ELF-1 (cell line): ENCODE results near the gene TRIM47.
"Not testable (repeated sequence)": the region's sequence is repeated elsewhere in the genome, so short reads cannot be mapped to it uniquely, and the experiment has no call there.

Experiments used
- DNase-seq: peaks from one replicate; pipeline ENCODE4 v3.0.0-alpha.2; 2016; ENCODE audit warnings: low read depth, low spot score

TRIM47 gene

DNA sequence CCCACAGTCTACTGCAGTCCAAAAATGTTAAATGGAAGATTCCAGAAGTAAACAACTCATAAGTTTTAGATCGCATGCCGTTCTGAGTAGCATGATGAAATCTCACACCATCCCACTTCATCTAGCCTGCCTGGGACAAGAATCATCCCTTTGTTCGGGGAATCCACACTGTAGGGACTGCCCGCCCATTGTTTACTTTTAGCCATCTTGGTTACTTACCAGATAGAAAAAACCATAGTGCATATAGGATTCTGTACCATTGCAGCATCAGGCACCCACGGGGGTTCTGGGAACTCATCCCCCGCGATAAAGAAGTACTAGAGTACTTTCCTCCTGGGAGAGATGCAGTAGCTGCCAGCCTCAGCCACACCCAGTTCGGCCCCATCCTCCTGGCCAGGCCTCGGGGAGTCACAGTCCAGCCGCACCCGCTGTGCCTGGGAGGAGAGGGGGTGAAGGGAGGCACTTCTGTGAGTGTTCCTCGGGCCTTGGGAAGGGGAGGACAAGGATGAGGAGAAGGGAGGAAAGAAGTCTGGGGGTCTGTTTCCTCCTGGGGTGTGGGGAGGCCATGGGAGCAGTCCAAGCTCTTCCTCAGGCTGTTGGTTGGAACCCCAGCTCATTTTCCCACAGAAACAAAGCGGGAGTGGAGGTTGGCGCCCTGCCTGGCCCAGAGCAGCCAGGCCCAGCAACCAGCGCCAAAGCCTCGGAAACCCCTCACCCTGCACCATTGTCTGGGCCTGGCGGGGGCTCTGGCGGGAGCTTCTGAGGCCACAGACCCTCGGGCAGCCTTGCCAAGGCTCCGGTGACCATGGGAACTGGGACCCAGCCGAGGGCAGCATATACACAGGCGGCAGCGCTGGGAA lies 8.9 kb downstream of the TRIM47 start:
- DNase-seq, result peak; percentile 46

- not testable (repeated sequence) for DNase-seq
Observed at GRCh38 chr17:75868730-75869281, 9.6 kb downstream of the TRIM47 start.

GRCh38 chr17:75865404-75866188 lies 12.8 kb downstream of the TRIM47 start:
- DNase-seq, result not testable (repeated sequence)

DNA sequence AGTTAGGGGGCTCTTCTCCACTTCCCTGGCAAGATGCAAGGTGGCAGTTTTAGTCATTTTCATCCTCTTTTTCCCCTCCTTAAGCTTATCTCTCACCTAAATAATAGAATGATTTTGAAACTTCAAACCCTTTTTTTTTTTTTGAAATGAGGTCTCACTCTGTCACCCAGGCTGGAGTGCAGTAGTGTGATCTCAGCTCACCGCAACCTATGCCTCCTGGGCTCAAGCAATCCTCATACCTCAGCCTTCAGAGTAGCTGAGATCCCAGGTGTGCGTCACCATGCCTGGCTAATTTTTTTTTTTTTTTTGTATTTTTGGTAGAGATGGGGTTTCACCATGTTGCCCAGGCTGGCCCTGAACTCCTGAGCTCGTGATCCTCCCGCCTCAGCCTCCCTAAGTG lies 13.5 kb downstream of the TRIM47 start:
- DNase-seq, result not testable (repeated sequence)

- DNase-seq, result no peak
Observed at GRCh38 chr17:75864448-75864871, 13.9 kb downstream of the TRIM47 start.

DNA sequence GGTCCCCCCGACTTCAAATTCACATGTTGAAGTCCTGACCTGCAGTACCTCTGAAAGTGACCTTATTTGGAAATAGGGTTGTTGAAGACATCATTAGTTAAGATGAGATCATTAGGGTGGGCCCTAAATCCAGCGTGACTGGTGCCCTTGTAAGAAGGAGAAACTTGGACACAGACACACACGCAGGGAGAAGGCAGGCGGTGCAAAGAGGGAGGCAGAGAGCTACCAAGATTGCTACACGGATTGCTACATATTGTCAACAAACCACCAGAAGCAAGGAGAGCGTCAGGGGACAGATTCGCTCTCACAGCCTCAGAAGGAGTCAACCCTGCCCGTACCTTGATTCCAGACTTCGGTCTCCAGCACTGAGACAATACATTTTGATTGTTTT lies 16.5 kb downstream of the TRIM47 start:
- no peak for DNase-seq

GRCh38 chr17:75859358-75859757 lies 19.0 kb downstream of the TRIM47 start:
- not testable (repeated sequence) for DNase-seq

- DNase-seq, result no peak
Observed at GRCh38 chr17:75856062-75856756, 22.2 kb downstream of the TRIM47 start.

GRCh38 chr17:75855310-75856061 lies 22.9 kb downstream of the TRIM47 start, which contains the start of gene WBP2:
Gene WBP2, minus strand, starts transcription at chr17:75855335. Its CDS starts 38 bp downstream, at chr17:75855297.
- DNase-seq, result peak; percentile 100

DNA sequence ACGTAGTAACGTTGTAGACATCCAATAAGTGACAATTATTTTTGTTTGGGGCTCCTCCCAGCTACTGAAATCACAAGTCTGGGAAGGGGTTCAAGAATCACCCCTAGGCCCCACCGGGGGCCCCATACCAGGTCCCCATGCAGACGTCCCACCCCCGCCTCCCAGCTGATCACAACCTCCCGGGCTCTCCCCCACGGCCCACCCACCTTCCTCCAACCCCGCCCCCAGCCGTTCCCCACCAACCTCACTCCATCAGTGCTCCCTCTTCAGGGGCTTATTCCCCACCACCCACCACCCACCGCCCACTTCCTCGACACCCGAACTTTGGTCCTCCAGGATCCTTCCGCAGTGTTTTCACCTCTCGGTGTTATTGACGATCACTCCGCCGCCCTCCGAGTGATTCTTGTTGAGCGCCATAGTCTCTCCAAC lies 23.5 kb downstream of the TRIM47 start:
- DNase-seq, result no peak

- peak; percentile 47 for DNase-seq
Observed at GRCh38 chr17:75854101-75854748, 24.2 kb downstream of the TRIM47 start.

GRCh38 chr17:75853433-75853832 lies 24.9 kb downstream of the TRIM47 start:
- DNase-seq, result no peak

DNA sequence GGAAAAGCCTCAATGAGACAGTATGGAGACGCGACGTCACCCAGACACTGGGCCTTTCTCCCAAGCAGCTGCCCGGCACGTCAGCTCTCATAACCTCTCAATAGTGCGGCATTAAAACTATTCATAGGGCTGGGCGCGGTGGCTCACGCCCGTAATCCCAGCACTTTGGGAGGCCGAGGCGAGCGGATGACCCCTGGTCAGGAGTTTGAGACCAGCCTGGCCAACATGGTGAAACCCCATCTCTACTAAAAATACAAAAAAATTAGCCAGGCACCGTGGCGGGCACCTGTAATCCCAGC lies 26.7 kb downstream of the TRIM47 start:
- not testable (repeated sequence) for DNase-seq

DNA sequence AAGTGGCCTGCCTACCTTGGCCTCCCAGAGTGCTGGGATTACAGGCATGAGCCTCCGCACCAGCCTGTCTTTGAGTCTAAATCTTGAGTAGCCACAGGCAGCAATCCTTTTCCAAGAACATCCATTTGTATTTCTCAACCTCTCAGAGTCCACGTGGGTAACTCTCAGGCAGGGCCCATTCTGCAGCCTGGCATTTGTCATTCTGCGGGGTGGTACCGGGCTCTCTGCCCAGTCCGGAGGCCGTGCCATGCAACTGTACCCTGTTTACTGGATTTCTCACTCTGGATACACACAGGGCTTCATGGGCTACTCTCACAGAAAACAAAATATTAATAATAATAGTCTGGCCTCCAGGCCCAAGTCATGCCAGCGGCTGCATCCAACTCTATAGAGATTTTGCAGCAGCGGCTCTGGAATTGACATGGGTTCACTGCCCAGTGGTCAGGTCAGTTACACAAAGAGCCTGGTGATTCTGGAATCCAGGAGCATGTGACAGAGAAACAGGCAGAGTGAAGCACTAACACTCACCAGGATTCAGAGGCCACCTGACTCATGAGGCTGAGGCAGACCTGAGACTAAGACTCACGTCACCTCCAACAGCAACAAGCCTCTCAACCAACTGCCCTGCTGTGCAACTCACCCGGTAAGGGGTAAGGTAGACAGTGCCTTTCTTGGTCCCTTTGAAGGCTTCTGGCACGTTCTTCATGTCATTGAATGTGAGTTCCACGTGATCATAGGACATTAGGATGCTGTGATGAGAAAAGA lies 27.3 kb downstream of the TRIM47 start:
- DNase-seq, result no peak

DNA sequence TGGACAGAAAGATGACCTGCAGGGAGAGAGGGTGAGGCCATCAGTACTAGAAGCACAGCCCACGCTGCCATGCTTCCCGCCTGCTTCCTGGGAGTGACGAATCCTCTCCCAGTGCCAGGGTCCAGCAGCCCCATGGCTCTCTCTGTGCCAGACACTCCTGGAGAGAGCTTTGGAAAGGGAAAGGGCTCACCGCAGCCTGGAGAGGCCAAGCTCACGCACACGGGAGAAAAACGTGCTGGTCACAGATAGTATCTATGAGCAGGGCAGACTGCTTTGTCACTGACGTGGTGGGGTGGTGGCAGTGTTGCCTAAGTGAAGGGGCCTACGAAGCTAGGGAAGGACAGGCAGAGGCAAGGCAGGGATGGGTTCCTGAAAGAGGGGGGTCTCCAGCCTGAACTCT lies 28.7 kb downstream of the TRIM47 start:
- no peak for DNase-seq

GRCh38 chr17:75849279-75849646 lies 29.1 kb downstream of the TRIM47 start:
- no peak for DNase-seq

DNA sequence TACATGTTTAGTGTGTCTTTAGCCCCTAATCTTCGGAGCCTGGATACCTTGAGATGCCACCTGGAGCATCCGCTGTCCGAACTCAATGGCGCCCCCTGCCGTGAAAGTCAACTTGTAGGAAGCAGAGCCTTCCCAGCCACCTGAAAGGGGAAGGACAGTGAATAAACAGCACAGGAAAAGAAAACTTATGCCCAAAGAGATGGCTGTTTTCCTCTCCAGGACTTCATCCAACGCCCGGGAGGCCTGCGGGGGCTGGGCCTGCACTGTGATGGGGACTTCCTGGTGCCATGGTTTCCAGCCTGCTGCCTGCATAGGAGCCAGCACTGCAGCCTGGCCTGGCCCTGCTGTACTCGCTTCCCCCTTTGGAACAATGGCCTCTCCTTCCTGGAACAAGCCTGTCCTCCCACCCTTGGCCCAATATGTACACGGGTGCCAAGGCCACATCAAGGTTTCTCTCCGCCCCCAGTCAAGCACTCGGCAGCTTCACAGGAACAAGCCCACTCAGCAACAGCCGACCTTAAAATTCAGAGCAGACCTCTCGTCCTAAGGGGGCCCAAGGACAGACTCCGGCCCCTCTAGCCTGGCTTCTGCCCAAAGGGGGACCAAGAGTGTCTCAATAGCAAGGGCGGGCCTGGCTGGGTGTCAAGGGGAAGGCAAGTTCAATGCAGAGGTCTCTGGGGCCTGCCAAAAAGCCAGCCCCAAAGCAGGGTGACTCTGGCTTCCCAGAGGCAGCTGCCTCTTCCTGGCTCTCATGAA lies 29.7 kb downstream of the TRIM47 start:
- DNase-seq, result peak; percentile 76

DNA sequence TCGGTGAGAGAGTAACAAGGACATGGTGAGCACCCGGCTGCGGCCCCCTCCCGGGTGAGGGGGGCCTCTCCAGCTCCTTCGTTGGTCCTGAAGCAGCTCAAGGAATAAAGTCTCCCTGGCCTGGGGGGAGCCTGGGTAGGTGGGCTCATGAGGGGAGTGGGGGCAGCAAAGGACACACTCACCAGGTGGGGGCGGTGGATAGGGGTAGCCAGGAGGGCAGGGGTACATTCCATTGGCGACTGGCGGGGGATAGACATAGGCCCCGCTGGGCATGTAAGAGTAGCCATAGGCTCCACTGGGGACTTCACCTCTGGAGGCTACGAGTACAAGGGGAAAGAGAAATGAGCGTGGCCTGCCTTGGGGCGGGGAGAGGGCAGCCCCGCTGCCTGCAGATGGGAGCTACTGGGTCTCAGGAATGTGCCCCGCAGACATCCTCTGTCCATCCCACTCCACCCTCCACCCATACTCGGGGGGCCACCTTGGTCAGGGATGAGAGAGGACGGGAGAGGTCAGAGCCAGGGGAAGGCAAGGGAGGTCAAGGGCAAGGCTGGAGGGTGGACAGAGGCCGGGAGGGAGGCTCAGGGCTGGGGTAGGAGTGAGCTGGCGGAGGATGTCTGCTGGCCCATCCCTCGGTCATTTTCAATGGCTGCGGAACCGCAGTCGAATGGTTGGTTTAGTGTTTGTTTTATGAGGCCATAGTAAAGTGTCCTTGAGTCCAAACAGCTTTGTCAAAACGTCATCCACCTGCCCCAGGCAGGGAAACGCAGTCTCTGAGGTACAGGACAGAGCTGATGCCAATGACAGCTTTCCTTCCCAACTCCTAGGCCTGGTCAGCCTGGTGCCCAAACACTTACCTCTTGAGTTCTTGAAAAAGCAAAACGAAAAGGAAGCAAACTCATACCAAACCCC lies 30.5 kb downstream of the TRIM47 start:
- no peak for DNase-seq
